Measurements from ENCODE around the gene NUDT3.

DNA sequence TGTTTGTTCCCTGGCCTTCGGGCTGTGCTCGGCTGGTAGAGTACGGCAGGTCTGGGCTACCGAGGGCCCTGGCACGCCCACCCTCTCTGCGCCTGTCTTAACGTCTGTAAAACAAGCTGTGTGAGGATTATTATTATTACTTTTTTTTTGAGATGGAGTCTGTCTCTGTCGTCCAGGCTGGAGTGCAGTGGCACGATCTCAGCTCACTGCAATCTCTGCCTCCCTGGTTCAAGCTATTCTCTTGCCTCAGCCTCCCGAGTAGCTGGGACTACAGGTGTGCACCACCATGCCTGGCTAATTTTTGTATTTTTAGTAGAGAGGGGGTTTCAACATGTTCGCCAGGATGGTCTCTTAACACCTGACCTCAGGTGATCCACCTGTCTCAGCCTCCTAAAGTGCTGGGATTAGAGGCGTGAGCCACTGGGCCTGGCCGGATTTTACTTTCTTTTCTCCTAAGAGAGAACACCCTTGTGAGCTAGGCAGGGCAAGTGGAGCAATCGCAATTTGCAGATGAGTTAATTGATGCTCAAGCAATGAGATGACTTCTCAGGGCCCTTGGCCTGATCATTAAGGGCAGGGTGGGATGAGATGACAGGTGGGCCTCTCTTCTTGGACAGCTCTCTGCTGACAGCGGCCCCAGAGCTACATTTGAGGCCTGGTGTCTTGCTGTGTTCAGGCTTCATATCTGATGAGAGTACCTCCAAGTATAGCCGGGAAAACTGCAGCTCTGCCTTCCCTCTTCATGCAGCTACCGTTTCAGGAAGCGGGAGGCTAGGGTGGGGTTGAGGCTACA, 142.8 kb downstream of the NUDT3 start:
- TF ChIP-seq GTF3C2 (IDR thresholded peaks at IDR 0.05; ENCODE audit: borderline replicate concordance, extremely low read depth, insufficient read length), result no peak
- no peak for TF ChIP-seq RAD21 (CRISPR knock-in tag; conservative IDR thresholded peaks at IDR 0.05 in 1 of 2, IDR thresholded peaks at IDR 0.05 in 1 of 2)
- TF ChIP-seq NR3C1 (CRISPR knock-in tag; IDR thresholded peaks at IDR 0.05), result no peak
- no peak for TF ChIP-seq TEAD4 (IDR thresholded peaks at IDR 0.05; ENCODE audit: low read length)
- no peak for TF ChIP-seq TEAD4 (CRISPR knock-in tag; IDR thresholded peaks at IDR 0.05; ENCODE audit: borderline replicate concordance)
- TF ChIP-seq DNMT1 (IDR thresholded peaks at IDR 0.05), result no peak
- TF ChIP-seq SP1 (CRISPR knock-in tag; IDR thresholded peaks at IDR 0.05), result no peak
- no peak for TF ChIP-seq POU5F1 (IDR thresholded peaks at IDR 0.05; ENCODE audit: borderline replicate concordance, low read depth, low read length, partially characterized antibody)
- no peak for TF ChIP-seq ZNF274 (IDR thresholded peaks at IDR 0.05; ENCODE audit: borderline replicate concordance, low read depth, low read length)
- no peak for TF ChIP-seq ELF1 (tag; IDR thresholded peaks at IDR 0.05)
- no peak for TF ChIP-seq ESRRB (CRISPR knock-in tag; IDR thresholded peaks at IDR 0.05; ENCODE audit: borderline replicate concordance)
- TF ChIP-seq POLR2G (IDR thresholded peaks at IDR 0.05; ENCODE audit: low read depth, low read length), result no peak
- no peak for TF ChIP-seq MAFG (tag; conservative IDR thresholded peaks at IDR 0.05)
